HepG2 (cell line): ENCODE measurements around the gene AHCYL1. TPM values are rescaled to one million over a fixed set of nuclear protein-coding genes. Genes with fewer than 3 reads are reported as not detected.

Experiments used
- ATF7 ChIP-seq, 2 experiments: fragments of 450-650 bp in 1 of 2; sonication (generic) in 1 of 2; formaldehyde crosslinking in 1 of 2; IDR thresholded peaks; 2 replicates each; pipeline versions ENCODE4 v1.4.0 to v1.6.1; 2016 to 2020; ENCODE audit warnings: antibody characterized with exemption in 1 of 2, mild to moderate bottlenecking in 1 of 2, missing genetic modification reagents in 1 of 2
- CBX1 ChIP-seq: IDR thresholded peaks from one replicate; pipeline ENCODE4 v1.6.1; 2016; ENCODE audit warnings: antibody characterized with exemption, low read depth
- FIP1L1 ChIP-seq: fragments of 200-400 bp; formaldehyde crosslinking; IDR thresholded peaks from 2 replicates; pipeline ENCODE4 v1.6.1; 2018; ENCODE audit warnings: low read depth, mild to moderate bottlenecking, low read length, moderate library complexity, borderline replicate concordance; ENCODE audit not compliant: insufficient read depth
- GLI4 ChIP-seq: sonication (generic); formaldehyde crosslinking; IDR thresholded peaks from 2 replicates; pipeline ENCODE4 v1.5.1; 2020; ENCODE audit warnings: missing genetic modification reagents, mild to moderate bottlenecking, moderate library complexity, borderline replicate concordance
- KAT8 ChIP-seq: IDR thresholded peaks from 2 replicates; pipeline ENCODE4 v1.6.1; 2016; ENCODE audit warnings: missing genetic modification reagents, missing compliant biosample characterization
- MAZ ChIP-seq, 2 experiments: sonication (generic) in 1 of 2; formaldehyde crosslinking in 1 of 2; IDR thresholded peaks; 2 replicates each; pipeline versions ENCODE4 v1.5.0 to v1.6.1; 2012 to 2020; ENCODE audit warnings: low read depth in 2 of 2, mild to moderate bottlenecking in 2 of 2, borderline replicate concordance in 1 of 2, improper control_type of control experiment in 1 of 2, low read length in 1 of 2, missing genetic modification reagents in 1 of 2, moderate library complexity in 1 of 2
- MBD4 ChIP-seq: IDR thresholded peaks from 2 replicates; pipeline ENCODE4 v1.6.1; 2012; ENCODE audit warnings: low read length, inconsistent platforms, borderline replicate concordance
- NFE2L2 ChIP-seq: fragments of 150-350 bp; IDR thresholded peaks from 2 replicates; pipeline ENCODE4 v1.6.1; 2014; ENCODE audit warnings: low read length
- RAD51 ChIP-seq: fragments of 450-650 bp; IDR thresholded peaks from 2 replicates; pipeline ENCODE4 v1.6.1; 2016; ENCODE audit warnings: borderline replicate concordance
- TFAP4 ChIP-seq: sonication (generic); IDR thresholded peaks from 2 replicates; pipeline ENCODE4 v1.6.1; 2016; ENCODE audit warnings: low read depth, borderline replicate concordance
- TGIF2 ChIP-seq: IDR thresholded peaks from 2 replicates; pipeline ENCODE4 v1.6.1; 2016; ENCODE audit warnings: control low read depth, missing compliant biosample characterization
- YEATS4 ChIP-seq: sonication (generic); formaldehyde crosslinking; IDR thresholded peaks from 2 replicates; pipeline ENCODE4 v1.4.0; 2020; ENCODE audit warnings: missing genetic modification reagents, borderline replicate concordance
- ZBTB10 ChIP-seq: sonication (generic); formaldehyde crosslinking; IDR thresholded peaks from 2 replicates; pipeline ENCODE4 v1.4.0; 2020; ENCODE audit warnings: missing genetic modification reagents, borderline replicate concordance
- ZHX2 ChIP-seq, 2 experiments: sonication (generic) in 1 of 2; formaldehyde crosslinking in 1 of 2; IDR thresholded peaks; 2 replicates each; pipeline versions ENCODE4 v1.6.1 to v1.9.0; 2014 to 2022; ENCODE audit warnings: antibody characterized with exemption in 1 of 2, borderline replicate concordance in 1 of 2, inconsistent platforms in 1 of 2, low read depth in 1 of 2, missing genetic modification reagents in 1 of 2
- ZNF274 ChIP-seq: sonication (generic); formaldehyde crosslinking; IDR thresholded peaks from 2 replicates; pipeline ENCODE4 v1.5.1; 2020; ENCODE audit warnings: mild to moderate bottlenecking, missing genetic modification reagents
- ZNF333 ChIP-seq: sonication (generic); formaldehyde crosslinking; IDR thresholded peaks from 2 replicates; pipeline ENCODE4 v1.4.0; 2020; ENCODE audit warnings: mild to moderate bottlenecking, missing genetic modification reagents, borderline replicate concordance
- ZNF616 ChIP-seq: sonication (generic); formaldehyde crosslinking; IDR thresholded peaks from 2 replicates; pipeline ENCODE4 v1.5.0; 2020; ENCODE audit warnings: low read depth, mild to moderate bottlenecking, missing genetic modification reagents
- ZNF740 ChIP-seq: sonication (generic); formaldehyde crosslinking; IDR thresholded peaks from 2 replicates; pipeline ENCODE4 v1.4.0; 2020; ENCODE audit warnings: missing genetic modification reagents
- polyA plus RNA-seq, 8 experiments: library from polyadenylated mRNA; depleted of rRNA in 3 of 8; stranded (reverse) in 7 of 8; unstranded in 1 of 8; fragments of >200 nt; fragmentation: Illumina TruSeq in 4 of 8; extraction: Trizol in 4 of 8; gene quantifications; 2 replicates each; pipeline versions ENCODE4 v1.2.1 to v1.2.3, GENCODE V29; 2011 to 2016; ENCODE audit warnings: low read depth in 4 of 8, missing spikeins in 1 of 8, mixed read lengths in 1 of 8; ENCODE audit not compliant: insufficient read depth in 1 of 8
- total RNA-seq, 5 experiments: library from RNA; depleted of rRNA; stranded (reverse); fragments of >200 nt; fragmentation: Illumina TruSeq; extraction: Trizol; gene quantifications; 2 replicates each; pipeline ENCODE4 v1.2.3, GENCODE V29; 2016; ENCODE audit warnings: low read depth in 1 of 5

The AHCYL1 gene
- total and polyA plus RNA-seq, 2 of the 13 experiments (the other 11 are each of a cell fraction or from before 2014, with no cell fraction given): 40.9 to 76.3 TPM

GRCh38 chr1:109984456-109985246, at the start of gene AHCYL1 (continued):
- no peak for TF ChIP-seq MBD4
- TF ChIP-seq ZNF740 (CRISPR knock-in tag): peak; percentile 70; the same call in 1 of the 2 replicates
- no peak for TF ChIP-seq NFE2L2
- no peak for TF ChIP-seq RAD51
- TF ChIP-seq FIP1L1: no peak
- no peak for TF ChIP-seq ZNF616 (CRISPR knock-in tag)
- peak; percentile 97 for TF ChIP-seq ZHX2 (IDR thresholded peaks at IDR 0.05; ENCODE audit: low read depth)
- no peak for TF ChIP-seq ZHX2 (CRISPR knock-in tag; IDR thresholded peaks at IDR 0.05; ENCODE audit: borderline replicate concordance)
- peak; percentile 87 for TF ChIP-seq CBX1
- peak; percentile 89 for TF ChIP-seq KAT8
- TF ChIP-seq ZNF333: no peak
- TF ChIP-seq ATF7 (IDR thresholded peaks at IDR 0.05): peak; percentile 99
- TF ChIP-seq ATF7 (CRISPR knock-in tag; IDR thresholded peaks at IDR 0.05): peak; percentile 91
- no peak; the same call in none of the 2 replicates for TF ChIP-seq TGIF2
- no peak; the same call in 1 of the 2 replicates for TF ChIP-seq ZNF274 (CRISPR knock-in tag)
- peak; percentile 22; the same call in 1 of the 2 replicates for TF ChIP-seq GLI4
- peak; percentile 99 for TF ChIP-seq MAZ (IDR thresholded peaks at IDR 0.05; ENCODE audit: borderline replicate concordance, low read depth, low read length)
- peak; percentile 100 for TF ChIP-seq MAZ (CRISPR knock-in tag; IDR thresholded peaks at IDR 0.05; ENCODE audit: low read depth)
- TF ChIP-seq TFAP4: no peak; the same call in 1 of the 2 replicates
- peak; percentile 90 for TF ChIP-seq YEATS4 (CRISPR knock-in tag)
- no peak for TF ChIP-seq ZBTB10
